IMR-90 (cell line): ENCODE data around the gene RAD51D. TPM values are rescaled to one million over a fixed set of nuclear protein-coding genes. Genes with fewer than 3 reads are reported as not detected.

Source experiments
- ATAC-seq: fragments of 200-7000 bp; cut with Tn5 transposase; 2 replicates; pipeline ENCODE4 v1.9.1; 2020; ENCODE audit warnings: low read depth, mild to moderate bottlenecking, moderate library complexity
- BruUV-seq: library from RNA; stranded (reverse); fragments of 400-500 nt; replicated peaks from 2 replicates; lab custom pipeline; 2021; lab: Mats Ljungman, UMichigan
- CTCF ChIA-PET: fragments of 300-600 bp; formaldehyde crosslinking; extraction: SDS; loops from one replicate; lab custom pipeline; 2021; ENCODE audit warnings: antibody characterized with exemption; lab: Yijun Ruan, JAX
- POLR2A ChIA-PET: fragments of 300-600 bp; sonication (Branson Sonifier 250); formaldehyde crosslinking; loops from one replicate; lab custom pipeline; 2022; ENCODE audit warnings: antibody characterized with exemption; ENCODE audit not compliant: unreplicated experiment; lab: Charles Lee
- DNase-seq: peaks from one replicate; pipeline ENCODE4 v3.0.0; 2013
- H2AFZ ChIP-seq: replicated peaks from 2 replicates; pipeline ENCODE3; 2013; ENCODE audit warnings: low read length, mild to moderate bottlenecking; ENCODE audit not compliant: poor library complexity
- H2AK5ac ChIP-seq: 2 replicates; pipeline ENCODE4 v1.6.1; 2013; ENCODE audit warnings: low read depth, low read length, inconsistent platforms
- H2AK9ac ChIP-seq: replicated peaks from 2 replicates; pipeline ENCODE3; 2013; ENCODE audit warnings: mild to moderate bottlenecking, low read depth, low read length, moderate library complexity; ENCODE audit not compliant: poor library complexity
- H2BK120ac ChIP-seq: 2 replicates; pipeline ENCODE4 v1.6.1; 2013; ENCODE audit warnings: low read depth, low read length, inconsistent platforms
- H2BK15ac ChIP-seq: 3 replicates; pipeline ENCODE4 v1.6.1; 2013; ENCODE audit warnings: low read depth, low read length, inconsistent platforms
- H2BK20ac ChIP-seq: 2 replicates; pipeline ENCODE4 v1.6.1; 2013; ENCODE audit warnings: low read depth, mild to moderate bottlenecking, inconsistent platforms, low read length, moderate library complexity
- H2BK5ac ChIP-seq: 2 replicates; pipeline ENCODE4 v1.6.1; 2013; ENCODE audit warnings: mild to moderate bottlenecking, low read depth, low read length, inconsistent platforms; ENCODE audit not compliant: poor library complexity, severe bottlenecking
- H3K14ac ChIP-seq: replicated peaks from 2 replicates; pipeline ENCODE4 v1.6.1; 2013; ENCODE audit warnings: low read depth, low read length, inconsistent platforms
- H3K18ac ChIP-seq: 2 replicates; pipeline ENCODE4 v1.6.1; 2013; ENCODE audit warnings: low read depth, low read length, control low read depth
- H3K23ac ChIP-seq: 2 replicates; pipeline ENCODE4 v1.6.1; 2013; ENCODE audit warnings: low read depth, low read length, inconsistent platforms
- H3K27ac ChIP-seq: 2 replicates; pipeline ENCODE4 v1.5.1; 2013; ENCODE audit warnings: mild to moderate bottlenecking, control low read depth, low read length; ENCODE audit not compliant: insufficient read depth
- H3K27me3 ChIP-seq: 2 replicates; pipeline ENCODE4 v1.6.1; 2013; ENCODE audit warnings: low read length; ENCODE audit not compliant: control insufficient read depth, insufficient read depth
- H3K36me3 ChIP-seq: 2 replicates; pipeline ENCODE4 v1.6.1; 2013; ENCODE audit warnings: low read length, mixed read lengths; ENCODE audit not compliant: control insufficient read depth, insufficient read depth
- H3K4ac ChIP-seq: 2 replicates; pipeline ENCODE4 v1.6.1; 2013; ENCODE audit warnings: low read depth, low read length, inconsistent platforms
- H3K4me1 ChIP-seq: 2 replicates; pipeline ENCODE4 v1.6.1; 2013; ENCODE audit warnings: low read length, mixed read lengths; ENCODE audit not compliant: control insufficient read depth, insufficient read depth
- H3K4me2 ChIP-seq: 2 replicates; pipeline ENCODE4 v1.6.1; 2013; ENCODE audit warnings: low read depth, mild to moderate bottlenecking, control low read depth, low read length, moderate library complexity
- H3K4me3 ChIP-seq: 2 replicates; pipeline ENCODE4 v1.5.1; 2013; ENCODE audit warnings: low read depth, mild to moderate bottlenecking, control low read depth, low read length, moderate library complexity; ENCODE audit not compliant: insufficient read depth
- H3K56ac ChIP-seq: 2 replicates; pipeline ENCODE4 v1.6.1; 2013; ENCODE audit warnings: low read length, inconsistent platforms; ENCODE audit not compliant: insufficient read depth; ENCODE audit errors: extremely low read depth
- H3K79me1 ChIP-seq, 2 experiments: 2 replicates each; pipeline ENCODE4 v1.6.1; 2013; ENCODE audit warnings: low read length in 2 of 2, inconsistent platforms in 1 of 2, low read depth in 1 of 2
- H3K9ac ChIP-seq: 2 replicates; pipeline ENCODE4 v1.6.1; 2013; ENCODE audit warnings: low read depth, low read length, control low read depth
- H3K9me1 ChIP-seq: 2 replicates; pipeline ENCODE4 v1.6.1; 2013; ENCODE audit warnings: low read length, inconsistent platforms; ENCODE audit not compliant: insufficient read depth
- H3K9me3 ChIP-seq: 2 replicates; pipeline ENCODE4 v1.6.1; 2013; ENCODE audit warnings: low read length; ENCODE audit not compliant: control insufficient read depth, insufficient read depth
- H4K20me1 ChIP-seq: 2 replicates; pipeline ENCODE4 v1.6.1; 2013; ENCODE audit warnings: low read length, inconsistent platforms; ENCODE audit not compliant: insufficient read depth
- H4K5ac ChIP-seq: 2 replicates; pipeline ENCODE4 v1.6.1; 2013; ENCODE audit warnings: mild to moderate bottlenecking, low read depth, low read length, control low read depth
- H4K8ac ChIP-seq, 2 experiments: 2 replicates each; pipeline ENCODE4 v1.6.1; 2013; ENCODE audit warnings: low read depth in 2 of 2, low read length in 2 of 2, control low read depth in 1 of 2, inconsistent platforms in 1 of 2
- H4K91ac ChIP-seq: 2 replicates; pipeline ENCODE4 v1.6.1; 2013; ENCODE audit warnings: low read depth, low read length, inconsistent platforms; ENCODE audit not compliant: insufficient read depth
- BHLHE40 ChIP-seq: fragments of 150-350 bp; IDR thresholded peaks from 2 replicates; pipeline ENCODE4 v1.6.1; 2016; ENCODE audit warnings: mild to moderate bottlenecking, low read depth, low read length
- CHD1 ChIP-seq: IDR thresholded peaks from 2 replicates; pipeline ENCODE4 v1.6.1; 2012; ENCODE audit warnings: low read depth, low read length, improper control_type of control experiment
- FOS ChIP-seq: fragments of 150-350 bp; IDR thresholded peaks from 2 replicates; pipeline ENCODE4 v1.6.1; 2016; ENCODE audit warnings: low read depth, low read length
- MAFK ChIP-seq: IDR thresholded peaks from 2 replicates; pipeline ENCODE4 v1.6.1; 2012; ENCODE audit warnings: low read depth, low read length, improper control_type of control experiment
- whole genome bisulfite sequencing, 2 experiments: methylation state at CpG; one replicate each; pipeline versions ENCODE4 v1.1.5 to v1.1.7; 2013; ENCODE audit warnings: missing lambda C conversion rate in 2 of 2; ENCODE audit not compliant: insufficient read length in 1 of 2; ENCODE audit errors: extremely low coverage in 2 of 2; 5-methylcytosine and 5-hydroxymethylcytosine counted together
- dilution Hi-C: fragments of 300-500 bp; cut with HindIII; formaldehyde crosslinking; loops from one replicate; pipeline ENCODE4 v1.14.3; 2018; ENCODE audit warnings: low sequenced_read_pairs; ENCODE audit not compliant: unreplicated experiment
- in situ Hi-C: fragments of 300-500 bp; cut with MboI; formaldehyde crosslinking; loops from 3 replicates; pipeline ENCODE4 v1.14.3; 2019; ENCODE audit warnings: low sequenced_read_pairs, inconsistent platforms, mixed read lengths
- intact Hi-C: fragments of 100-400 bp; cut with micrococcal nuclease; formaldehyde crosslinking; loops from 2 replicates; pipeline ENCODE4 v1.10.0; 2022
- polyA plus RNA-seq, 3 experiments: library from polyadenylated mRNA; depleted of rRNA; stranded (reverse); fragments of >200 nt; gene quantifications; 2 replicates each; pipeline ENCODE4 v1.2.3, GENCODE V29; 2012; ENCODE audit warnings: low replicate concordance in 1 of 3
- total RNA-seq: library from RNA; depleted of rRNA; stranded (reverse); fragments of >200 nt; gene quantifications from 2 replicates; pipeline ENCODE4 v1.2.3, GENCODE V29; 2012

Gene RAD51D
- total and polyA plus RNA-seq, 2 of the 4 experiments (the other 2 are of a cell fraction) = 10.8 to 12.7 TPM

GRCh38 chr17:35053204-35053603, 66.5 kb downstream of the RAD51D start:
- no peak overlapping the region for H2AK5ac ChIP-seq
- H3K14ac ChIP-seq = no peak overlapping the region
- peaks cover 3% of the 10 kb centered on the region; the same call in 1 of the 2 replicates for H3K9me1 ChIP-seq
- H4K20me1 ChIP-seq = peaks cover 19% of the 10 kb centered on the region; the same call in 1 of the 2 replicates
- in situ Hi-C loops = no loop called here
- no peak overlapping the region for H2BK5ac ChIP-seq
- H4K8ac ChIP-seq = no peak overlapping the region
- intact Hi-C loops = no loop called here
- no peak overlapping the region for H2BK120ac ChIP-seq
- H3K18ac ChIP-seq = no peak overlapping the region
- no peak overlapping the region for H3K9ac ChIP-seq
- no peak overlapping the region for H2BK15ac ChIP-seq
- POLR2A ChIA-PET = no interaction called here
- H3K23ac ChIP-seq = no peak overlapping the region
- no peak for ATAC-seq
- H3K36me3 ChIP-seq = no peaks in the 10 kb centered on the region
- no peak for TF ChIP-seq FOS
- TF ChIP-seq BHLHE40 = no peak
- TF ChIP-seq MAFK = no peak
- no peak for TF ChIP-seq CHD1
- H3K56ac ChIP-seq = no peak overlapping the region
- H3K9me3 ChIP-seq = no peaks in the 10 kb centered on the region
- H3K27ac ChIP-seq = no peak overlapping the region
- DNase-seq = no peak
- no peak overlapping the region for H3K4me3 ChIP-seq
- H3K27me3 ChIP-seq = no peaks in the 10 kb centered on the region
- no peak overlapping the region for H2AK9ac ChIP-seq
- H3K4me1 ChIP-seq = peaks cover 6% of the 10 kb centered on the region; the same call in 1 of the 2 replicates
- dilution Hi-C loops = no loop called here
- H2AFZ ChIP-seq = no peak overlapping the region
- no TSS peak for BruUV-seq
- H2BK20ac ChIP-seq = no peak overlapping the region
- H3K4ac ChIP-seq = no peak overlapping the region
- no peak overlapping the region for H4K5ac ChIP-seq
- CTCF ChIA-PET = interaction anchor here (0.6 to 1.1 kb wide), 3 partner anchors 9 to 33 kb away, joined by 3 to 5 read pairs (median 3); no protein-coding TSS in a partner anchor
- H3K79me1 ChIP-seq = peaks cover 26 to 73% of the 10 kb centered on the region in 2 experiments
- 100% methylated on average over 1 of the region's 1 CpG; no CpG with 5 or more reads in 1 of the 2 experiments for WGBS, 2 experiments
- no peak overlapping the region for H3K4me2 ChIP-seq
- no peak overlapping the region for H4K91ac ChIP-seq
